ENCODE measurements around the gene CPNE9. TPM values are rescaled to one million over a fixed set of nuclear protein-coding genes. Genes with fewer than 3 reads are reported as not detected.

Gene CPNE9
- total and polyA plus RNA-seq, 2 experiments from 2014 or later: 7.0 to 8.8 TPM

DNA sequence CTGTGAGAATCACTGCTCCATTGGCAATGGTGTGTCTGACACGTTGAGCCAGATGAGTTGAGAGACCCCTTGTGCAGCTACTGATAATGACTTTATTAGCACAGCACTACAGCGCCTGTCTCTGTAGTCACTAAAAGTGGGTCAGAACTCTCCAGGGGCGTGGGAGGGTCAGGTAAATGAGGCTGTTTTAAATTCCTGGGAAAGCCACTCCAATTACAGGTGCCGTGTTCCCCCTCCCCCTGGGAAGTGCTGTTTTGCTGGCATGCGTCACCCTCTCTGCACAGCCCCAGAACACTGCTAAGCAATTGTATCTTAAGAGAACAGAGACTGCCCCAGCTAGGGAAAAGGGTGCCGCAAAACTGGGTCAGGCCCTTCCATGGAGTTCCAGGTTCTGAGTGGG, 21.5 kb upstream of the CPNE9 start (continued):
- TF ChIP-seq, protein P1, sequence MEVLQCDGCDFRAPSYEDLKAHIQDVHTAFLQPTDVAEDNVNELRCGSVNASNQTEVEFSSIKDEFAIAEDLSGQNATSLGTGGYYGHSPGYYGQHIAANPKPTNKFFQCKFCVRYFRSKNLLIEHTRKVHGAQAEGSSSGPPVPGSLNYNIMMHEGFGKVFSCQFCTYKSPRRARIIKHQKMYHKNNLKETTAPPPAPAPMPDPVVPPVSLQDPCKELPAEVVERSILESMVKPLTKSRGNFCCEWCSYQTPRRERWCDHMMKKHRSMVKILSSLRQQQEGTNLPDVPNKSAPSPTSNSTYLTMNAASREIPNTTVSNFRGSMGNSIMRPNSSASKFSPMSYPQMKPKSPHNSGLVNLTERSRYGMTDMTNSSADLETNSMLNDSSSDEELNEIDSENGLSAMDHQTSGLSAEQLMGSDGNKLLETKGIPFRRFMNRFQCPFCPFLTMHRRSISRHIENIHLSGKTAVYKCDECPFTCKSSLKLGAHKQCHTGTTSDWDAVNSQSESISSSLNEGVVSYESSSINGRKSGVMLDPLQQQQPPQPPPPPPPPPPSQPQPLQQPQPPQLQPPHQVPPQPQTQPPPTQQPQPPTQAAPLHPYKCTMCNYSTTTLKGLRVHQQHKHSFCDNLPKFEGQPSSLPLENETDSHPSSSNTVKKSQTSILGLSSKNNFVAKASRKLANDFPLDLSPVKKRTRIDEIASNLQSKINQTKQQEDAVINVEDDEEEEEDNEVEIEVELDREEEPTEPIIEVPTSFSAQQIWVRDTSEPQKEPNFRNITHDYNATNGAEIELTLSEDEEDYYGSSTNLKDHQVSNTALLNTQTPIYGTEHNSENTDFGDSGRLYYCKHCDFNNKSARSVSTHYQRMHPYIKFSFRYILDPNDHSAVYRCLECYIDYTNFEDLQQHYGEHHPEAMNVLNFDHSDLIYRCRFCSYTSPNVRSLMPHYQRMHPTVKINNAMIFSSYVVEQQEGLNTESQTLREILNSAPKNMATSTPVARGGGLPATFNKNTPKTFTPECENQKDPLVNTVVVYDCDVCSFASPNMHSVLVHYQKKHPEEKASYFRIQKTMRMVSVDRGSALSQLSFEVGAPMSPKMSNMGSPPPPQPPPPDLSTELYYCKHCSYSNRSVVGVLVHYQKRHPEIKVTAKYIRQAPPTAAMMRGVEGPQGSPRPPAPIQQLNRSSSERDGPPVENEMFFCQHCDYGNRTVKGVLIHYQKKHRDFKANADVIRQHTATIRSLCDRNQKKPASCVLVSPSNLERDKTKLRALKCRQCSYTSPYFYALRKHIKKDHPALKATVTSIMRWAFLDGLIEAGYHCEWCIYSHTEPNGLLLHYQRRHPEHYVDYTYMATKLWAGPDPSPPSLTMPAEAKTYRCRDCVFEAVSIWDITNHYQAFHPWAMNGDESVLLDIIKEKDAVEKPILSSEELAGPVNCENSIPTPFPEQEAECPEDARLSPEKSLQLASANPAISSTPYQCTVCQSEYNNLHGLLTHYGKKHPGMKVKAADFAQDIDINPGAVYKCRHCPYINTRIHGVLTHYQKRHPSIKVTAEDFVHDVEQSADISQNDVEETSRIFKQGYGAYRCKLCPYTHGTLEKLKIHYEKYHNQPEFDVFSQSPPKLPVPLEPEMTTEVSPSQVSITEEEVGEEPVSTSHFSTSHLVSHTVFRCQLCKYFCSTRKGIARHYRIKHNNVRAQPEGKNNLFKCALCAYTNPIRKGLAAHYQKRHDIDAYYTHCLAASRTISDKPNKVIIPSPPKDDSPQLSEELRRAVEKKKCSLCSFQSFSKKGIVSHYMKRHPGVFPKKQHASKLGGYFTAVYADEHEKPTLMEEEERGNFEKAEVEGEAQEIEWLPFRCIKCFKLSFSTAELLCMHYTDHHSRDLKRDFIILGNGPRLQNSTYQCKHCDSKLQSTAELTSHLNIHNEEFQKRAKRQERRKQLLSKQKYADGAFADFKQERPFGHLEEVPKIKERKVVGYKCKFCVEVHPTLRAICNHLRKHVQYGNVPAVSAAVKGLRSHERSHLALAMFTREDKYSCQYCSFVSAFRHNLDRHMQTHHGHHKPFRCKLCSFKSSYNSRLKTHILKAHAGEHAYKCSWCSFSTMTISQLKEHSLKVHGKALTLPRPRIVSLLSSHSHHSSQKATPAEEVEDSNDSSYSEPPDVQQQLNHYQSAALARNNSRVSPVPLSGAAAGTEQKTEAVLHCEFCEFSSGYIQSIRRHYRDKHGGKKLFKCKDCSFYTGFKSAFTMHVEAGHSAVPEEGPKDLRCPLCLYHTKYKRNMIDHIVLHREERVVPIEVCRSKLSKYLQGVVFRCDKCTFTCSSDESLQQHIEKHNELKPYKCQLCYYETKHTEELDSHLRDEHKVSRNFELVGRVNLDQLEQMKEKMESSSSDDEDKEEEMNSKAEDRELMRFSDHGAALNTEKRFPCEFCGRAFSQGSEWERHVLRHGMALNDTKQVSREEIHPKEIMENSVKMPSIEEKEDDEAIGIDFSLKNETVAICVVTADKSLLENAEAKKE (CRISPR knock-in tag; IDR thresholded peaks at IDR 0.05): no peak
- no peak for TF ChIP-seq ZNF331 (CRISPR knock-in tag; IDR thresholded peaks at IDR 0.05; ENCODE audit: low read depth)
- TF ChIP-seq, protein P2, sequence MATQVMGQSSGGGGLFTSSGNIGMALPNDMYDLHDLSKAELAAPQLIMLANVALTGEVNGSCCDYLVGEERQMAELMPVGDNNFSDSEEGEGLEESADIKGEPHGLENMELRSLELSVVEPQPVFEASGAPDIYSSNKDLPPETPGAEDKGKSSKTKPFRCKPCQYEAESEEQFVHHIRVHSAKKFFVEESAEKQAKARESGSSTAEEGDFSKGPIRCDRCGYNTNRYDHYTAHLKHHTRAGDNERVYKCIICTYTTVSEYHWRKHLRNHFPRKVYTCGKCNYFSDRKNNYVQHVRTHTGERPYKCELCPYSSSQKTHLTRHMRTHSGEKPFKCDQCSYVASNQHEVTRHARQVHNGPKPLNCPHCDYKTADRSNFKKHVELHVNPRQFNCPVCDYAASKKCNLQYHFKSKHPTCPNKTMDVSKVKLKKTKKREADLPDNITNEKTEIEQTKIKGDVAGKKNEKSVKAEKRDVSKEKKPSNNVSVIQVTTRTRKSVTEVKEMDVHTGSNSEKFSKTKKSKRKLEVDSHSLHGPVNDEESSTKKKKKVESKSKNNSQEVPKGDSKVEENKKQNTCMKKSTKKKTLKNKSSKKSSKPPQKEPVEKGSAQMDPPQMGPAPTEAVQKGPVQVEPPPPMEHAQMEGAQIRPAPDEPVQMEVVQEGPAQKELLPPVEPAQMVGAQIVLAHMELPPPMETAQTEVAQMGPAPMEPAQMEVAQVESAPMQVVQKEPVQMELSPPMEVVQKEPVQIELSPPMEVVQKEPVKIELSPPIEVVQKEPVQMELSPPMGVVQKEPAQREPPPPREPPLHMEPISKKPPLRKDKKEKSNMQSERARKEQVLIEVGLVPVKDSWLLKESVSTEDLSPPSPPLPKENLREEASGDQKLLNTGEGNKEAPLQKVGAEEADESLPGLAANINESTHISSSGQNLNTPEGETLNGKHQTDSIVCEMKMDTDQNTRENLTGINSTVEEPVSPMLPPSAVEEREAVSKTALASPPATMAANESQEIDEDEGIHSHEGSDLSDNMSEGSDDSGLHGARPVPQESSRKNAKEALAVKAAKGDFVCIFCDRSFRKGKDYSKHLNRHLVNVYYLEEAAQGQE (IDR thresholded peaks at IDR 0.05; ENCODE audit: unreplicated experiment): no peak
- no peak for TF ChIP-seq STAT1 (IDR thresholded peaks at IDR 0.05; ENCODE audit: unreplicated experiment)
- no peak for TF ChIP-seq NANOG (IDR thresholded peaks at IDR 0.05; ENCODE audit: borderline replicate concordance)
- no peak for TF ChIP-seq CREB1 (CRISPR knock-in tag; IDR thresholded peaks at IDR 0.05; ENCODE audit: low read depth)
- TF ChIP-seq, protein P3, sequence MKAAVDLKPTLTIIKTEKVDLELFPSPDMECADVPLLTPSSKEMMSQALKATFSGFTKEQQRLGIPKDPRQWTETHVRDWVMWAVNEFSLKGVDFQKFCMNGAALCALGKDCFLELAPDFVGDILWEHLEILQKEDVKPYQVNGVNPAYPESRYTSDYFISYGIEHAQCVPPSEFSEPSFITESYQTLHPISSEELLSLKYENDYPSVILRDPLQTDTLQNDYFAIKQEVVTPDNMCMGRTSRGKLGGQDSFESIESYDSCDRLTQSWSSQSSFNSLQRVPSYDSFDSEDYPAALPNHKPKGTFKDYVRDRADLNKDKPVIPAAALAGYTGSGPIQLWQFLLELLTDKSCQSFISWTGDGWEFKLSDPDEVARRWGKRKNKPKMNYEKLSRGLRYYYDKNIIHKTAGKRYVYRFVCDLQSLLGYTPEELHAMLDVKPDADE (IDR thresholded peaks at IDR 0.05): no peak
- TF ChIP-seq EZH2 (IDR thresholded peaks at IDR 0.05; ENCODE audit: low read depth, unreplicated experiment): no peak
- TF ChIP-seq POLR2AphosphoS5 (IDR thresholded peaks at IDR 0.05; ENCODE audit: low read depth): no peak
